Measurements from ENCODE around the gene DDX50. TPM values are rescaled to one million over a fixed set of nuclear protein-coding genes. Genes with fewer than 3 reads are reported as not detected.

DDX50 gene
- total RNA-seq, 4 donors from 2014 or later: 6.5 to 40.6 (median 24.6) TPM

DNA sequence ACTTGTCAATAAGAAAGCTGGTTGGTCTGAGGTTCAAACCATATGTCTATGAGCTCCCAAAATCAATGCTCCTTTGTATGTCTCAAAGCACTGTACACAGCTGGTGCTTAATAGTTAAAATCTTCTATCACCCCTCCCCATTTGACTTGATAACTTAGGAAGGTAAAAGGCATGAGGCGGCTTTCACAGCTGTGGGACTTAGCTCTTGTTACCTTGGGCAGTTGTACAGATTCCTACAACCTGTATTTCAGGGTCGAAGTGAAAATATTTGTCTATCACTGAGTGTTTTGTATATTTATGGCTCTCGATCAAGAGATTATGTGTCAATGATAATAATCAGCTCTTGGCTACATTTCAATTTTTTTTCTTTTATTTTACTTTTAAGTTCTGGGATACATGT is 86.5 kb downstream of the DDX50 start:
- H3K27me3 ChIP-seq: no peaks in the 10 kb centered on the region
- whole genome bisulfite sequencing, 2 donors: 48 to 62% methylated on average over 3 of the region's 3 CpGs
- no peak overlapping the region for H3K4me3 ChIP-seq
- intact Hi-C loops (cut with DNase I): no loop called here
- H3K36me3 ChIP-seq: peaks cover 5 to 34% (median 14%) of the 10 kb centered on the region in 3 donors
- DNase-seq: no peak
- peaks cover 13 to 44% (median 22%) of the 10 kb centered on the region in 3 donors for H3K4me1 ChIP-seq
- TF ChIP-seq, protein P1, sequence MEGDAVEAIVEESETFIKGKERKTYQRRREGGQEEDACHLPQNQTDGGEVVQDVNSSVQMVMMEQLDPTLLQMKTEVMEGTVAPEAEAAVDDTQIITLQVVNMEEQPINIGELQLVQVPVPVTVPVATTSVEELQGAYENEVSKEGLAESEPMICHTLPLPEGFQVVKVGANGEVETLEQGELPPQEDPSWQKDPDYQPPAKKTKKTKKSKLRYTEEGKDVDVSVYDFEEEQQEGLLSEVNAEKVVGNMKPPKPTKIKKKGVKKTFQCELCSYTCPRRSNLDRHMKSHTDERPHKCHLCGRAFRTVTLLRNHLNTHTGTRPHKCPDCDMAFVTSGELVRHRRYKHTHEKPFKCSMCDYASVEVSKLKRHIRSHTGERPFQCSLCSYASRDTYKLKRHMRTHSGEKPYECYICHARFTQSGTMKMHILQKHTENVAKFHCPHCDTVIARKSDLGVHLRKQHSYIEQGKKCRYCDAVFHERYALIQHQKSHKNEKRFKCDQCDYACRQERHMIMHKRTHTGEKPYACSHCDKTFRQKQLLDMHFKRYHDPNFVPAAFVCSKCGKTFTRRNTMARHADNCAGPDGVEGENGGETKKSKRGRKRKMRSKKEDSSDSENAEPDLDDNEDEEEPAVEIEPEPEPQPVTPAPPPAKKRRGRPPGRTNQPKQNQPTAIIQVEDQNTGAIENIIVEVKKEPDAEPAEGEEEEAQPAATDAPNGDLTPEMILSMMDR (IDR thresholded peaks at IDR 0.05): no peak
- no peak for TF ChIP-seq POLR2A (IDR thresholded peaks at IDR 0.05)
- no peak overlapping the region for H3K27ac ChIP-seq
- no peaks in the 10 kb centered on the region for H3K9me3 ChIP-seq

DNA sequence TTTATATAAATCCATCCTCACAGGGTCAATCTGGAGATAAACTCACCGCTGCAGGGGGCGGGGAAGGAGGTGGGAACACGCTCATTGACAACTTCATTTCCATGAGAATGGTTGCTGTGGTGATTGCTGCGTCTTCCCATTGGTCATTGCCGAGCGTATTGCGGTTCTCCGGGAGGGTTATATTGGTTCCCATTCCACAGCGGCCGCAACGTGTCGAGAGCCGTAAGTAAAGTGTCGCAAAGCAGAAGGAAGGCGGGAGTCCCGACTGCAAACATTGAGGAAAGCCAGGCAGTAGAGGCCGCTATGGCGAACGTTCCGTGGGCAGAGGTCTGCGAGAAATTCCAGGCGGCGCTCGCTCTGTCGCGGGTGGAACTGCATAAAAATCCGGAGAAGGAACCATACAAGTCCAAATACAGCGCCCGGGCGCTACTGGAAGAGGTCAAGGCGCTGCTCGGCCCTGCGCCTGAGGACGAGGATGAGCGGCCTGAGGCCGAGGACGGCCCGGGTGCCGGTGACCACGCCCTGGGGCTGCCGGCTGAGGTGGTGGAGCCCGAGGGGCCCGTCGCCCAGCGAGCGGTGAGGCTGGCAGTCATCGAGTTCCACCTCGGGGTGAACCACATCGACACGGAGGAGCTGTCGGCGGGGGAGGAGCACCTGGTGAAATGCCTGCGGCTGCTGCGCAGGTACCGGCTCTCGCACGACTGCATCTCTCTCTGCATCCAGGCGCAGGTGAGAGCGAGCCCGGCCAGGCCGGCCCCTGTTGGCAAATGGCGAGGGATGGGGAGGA is 87.6 kb downstream of the DDX50 start, which contains the start of gene KIFBP:
KIFBP (plus strand) TSS at position 274 of the 787 bp plus-strand sequence; CDS start at position 304, 30 bp downstream.
- intact Hi-C loops (cut with DNase I): no loop called here
- Histone ChIP-seq H3K9me3 (no peaks in the 10 kb centered on the region), H3K27ac (peak within 1 kb of the TSS; percentile 87 to 93 (median 90)), H3K27me3 (no peaks in the 10 kb centered on the region), H3K36me3 (peaks cover 4 to 23% (median 8%) of the 10 kb centered on the region in 3 donors), H3K4me1 (peaks cover 13 to 55% (median 25%) of the 10 kb centered on the region in 3 donors), H3K4me3 (peak within 1 kb of the TSS; percentile 84 to 99 (median 90))
- TF ChIP-seq POLR2A (IDR thresholded peaks at IDR 0.05): peak in 3 of 4 donors; percentile 77 to 80 (median 77)
- TF ChIP-seq, protein P1 (IDR thresholded peaks at IDR 0.05): peak in 5 of 6 experiments; percentile 22 to 40 (median 32)
- peak; percentile 53 for DNase-seq
- WGBS, 2 donors: 0% methylated on average over 11 to 33 of the region's 62 CpGs

DNA sequence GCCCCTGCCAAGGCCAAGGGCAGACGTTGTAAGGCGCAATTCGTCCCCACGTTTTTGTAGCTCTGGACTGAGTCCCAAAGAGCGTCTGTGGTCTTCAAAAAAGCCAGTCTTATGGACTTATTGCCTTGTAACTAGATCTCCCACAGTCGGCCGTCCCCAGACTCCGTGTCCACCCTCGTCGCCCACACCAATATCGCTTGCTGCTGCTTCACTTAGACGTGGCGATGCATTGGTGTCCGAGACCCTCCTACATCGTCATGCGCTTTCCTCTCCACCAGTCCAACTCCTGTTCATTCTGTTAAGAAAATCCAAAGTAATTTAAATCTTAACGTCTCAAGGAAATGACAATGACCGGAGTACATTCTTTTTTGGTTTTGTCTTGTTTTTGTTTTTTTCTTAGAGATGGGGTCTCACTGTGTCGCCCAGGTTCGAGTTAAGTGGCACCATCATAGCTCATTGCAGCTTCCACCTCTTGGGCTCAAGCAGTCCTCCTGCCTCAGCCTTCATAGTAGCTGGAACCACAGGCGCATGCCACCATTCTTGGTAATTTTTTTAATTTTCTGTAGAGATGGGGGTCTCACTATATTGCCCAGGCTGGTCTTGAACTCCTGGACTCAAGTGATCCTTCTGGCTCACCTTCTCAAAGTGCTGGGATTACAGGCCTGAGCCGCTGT is 88.3 kb downstream of the DDX50 start:
- DNase-seq: no peak
- Histone ChIP-seq H3K4me1 (peaks cover 13 to 59% (median 25%) of the 10 kb centered on the region in 3 donors), H3K27ac (peak overlapping the region; percentile 87 to 93 (median 90)), H3K9me3 (no peaks in the 10 kb centered on the region), H3K4me3 (peak overlapping the region; percentile 84 to 99 (median 90)), H3K27me3 (no peaks in the 10 kb centered on the region), H3K36me3 (peaks cover 0 to 16% (median 4%) of the 10 kb centered on the region in 3 donors)
- no peak for TF ChIP-seq POLR2A (IDR thresholded peaks at IDR 0.05)
- TF ChIP-seq, protein P1 (IDR thresholded peaks at IDR 0.05): no peak
- intact Hi-C loops (cut with DNase I): no loop called here
- 19 to 20% methylated on average over 22 of the region's 22 CpGs for WGBS, 2 donors

DNA sequence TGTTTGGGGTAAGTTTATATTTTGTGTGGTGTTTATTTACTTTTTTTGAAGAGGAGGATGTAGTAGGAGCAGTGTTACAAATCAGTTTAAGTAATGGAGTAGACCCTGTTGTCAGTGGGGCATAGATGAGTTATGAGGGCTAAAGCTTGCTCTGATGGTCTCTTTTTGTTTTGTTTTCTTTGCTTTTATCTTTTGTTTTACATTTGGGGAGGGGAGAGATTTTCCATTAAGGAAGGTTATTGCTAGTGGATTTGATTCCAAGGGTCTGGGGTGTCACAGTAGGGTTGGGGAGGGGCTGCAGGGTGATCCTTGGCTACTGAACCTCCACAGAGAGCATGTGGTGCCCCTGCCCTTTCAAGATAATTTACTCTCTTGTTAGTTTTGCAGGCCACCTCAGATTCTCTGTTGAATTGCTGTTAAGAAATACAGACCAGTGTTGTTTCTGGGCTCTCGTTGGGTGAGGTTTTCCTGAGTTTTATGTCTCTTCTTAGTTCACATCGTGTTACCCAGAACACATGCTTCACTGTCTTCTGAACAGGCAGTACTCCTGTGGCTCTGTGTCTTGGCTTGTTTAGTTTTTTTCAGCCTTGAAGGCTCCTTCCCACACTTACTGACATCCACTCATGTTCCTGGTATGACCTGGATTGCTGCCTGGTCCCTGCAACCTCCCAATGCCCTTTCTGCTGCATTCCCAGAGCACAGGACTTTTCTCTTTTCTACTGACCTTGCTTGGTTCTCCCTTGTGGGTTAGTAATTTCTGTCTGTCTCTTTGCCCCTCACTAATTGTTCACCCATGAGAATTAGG is 91.7 kb downstream of the DDX50 start:
- no peak for DNase-seq
- H3K36me3 ChIP-seq: no peaks in the 10 kb centered on the region
- intact Hi-C loops (cut with DNase I): no loop called here
- no peaks in the 10 kb centered on the region for H3K27me3 ChIP-seq
- H3K9me3 ChIP-seq: no peaks in the 10 kb centered on the region
- peak overlapping the region; percentile 32 to 61 (median 42) for H3K27ac ChIP-seq
- H3K4me1 ChIP-seq: peaks cover 13 to 63% (median 24%) of the 10 kb centered on the region in 3 donors
- 19 to 27% methylated on average over 2 of the region's 2 CpGs for WGBS, 2 donors
- no peak for TF ChIP-seq POLR2A (IDR thresholded peaks at IDR 0.05)
- TF ChIP-seq, protein P1 (IDR thresholded peaks at IDR 0.05): no peak
- H3K4me3 ChIP-seq: no peak overlapping the region

Small RNA genes lying within 50 kb of the gene (small RNA-seq; reads per million reads assigned to genes)
- 0 reads per million in 4 donors for gene RNU6-571P

Other genes starting within 250 kb of the DDX50 start
- 10 to 100 TPM; 30.4 to 60.1 (median 44.1) TPM for gene CCAR1, start 180.1 kb upstream of the DDX50 start, total RNA-seq
- 1 to 10 TPM in 3 of 4 donors, under 1 TPM in 1; 0.19 to 2.1 (median 1.5) TPM for gene STOX1, start 73.8 kb upstream of the DDX50 start, total RNA-seq
- gene DDX21, start 54.9 kb downstream of the DDX50 start, total RNA-seq: 100 to 1,000 TPM in 1 of 4 donors, 10 to 100 TPM in 3; 39.2 to 112 (median 84.0) TPM
- 10 to 100 TPM; 15.5 to 31.0 (median 16.4) TPM for gene KIFBP, start 87.5 kb downstream of the DDX50 start, total RNA-seq
- gene SRGN, start 186.8 kb downstream of the DDX50 start, total RNA-seq: 10 to 100 TPM in 3 of 4 donors, 1 to 10 TPM in 1; 3.5 to 64.1 (median 37.9) TPM
- gene VPS26A, start 222.9 kb downstream of the DDX50 start, total RNA-seq: 10 to 100 TPM; 31.5 to 43.1 (median 37.4) TPM